PC-3 (cell line): ENCODE measurements around the gene DNHD1. TPM values are rescaled to one million over a fixed set of nuclear protein-coding genes. Genes with fewer than 3 reads are reported as not detected.

Source experiments
- ATAC-seq: fragments of 200-7000 bp; cut with Tn5 transposase; 2 replicates; pipeline ENCODE4 v1.9.1; 2020; ENCODE audit warnings: mild to moderate bottlenecking, moderate library complexity
- BruUV-seq: library from RNA; stranded (reverse); fragments of 400-500 nt; replicated peaks from 2 replicates; lab custom pipeline; 2021; lab: Mats Ljungman, UMichigan
- CTCF ChIA-PET: fragments of 300-600 bp; sonication (Branson Sonifier 250); formaldehyde crosslinking; loops from one replicate; lab custom pipeline; 2022; ENCODE audit warnings: antibody characterized with exemption; lab: Charles Lee
- POLR2A ChIA-PET: fragments of 300-600 bp; sonication (Branson Sonifier 250); formaldehyde crosslinking; loops from one replicate; lab custom pipeline; 2022; ENCODE audit warnings: antibody characterized with exemption; ENCODE audit not compliant: unreplicated experiment; lab: Charles Lee
- DNase-seq: peaks from one replicate; pipeline ENCODE4 v3.0.0-alpha.2; 2015
- H2AFZ ChIP-seq: fragments of 300-600 bp; sonication (generic); 2 replicates; pipeline ENCODE4 v1.6.0; 2016; ENCODE audit warnings: antibody characterized with exemption, low read length
- H3F3A ChIP-seq: fragments of 300-600 bp; sonication (generic); one replicate; pipeline ENCODE4 v1.6.0; 2017; ENCODE audit warnings: antibody characterized with exemption, low read length, control low read depth, mild to moderate bottlenecking; ENCODE audit not compliant: unreplicated experiment
- H3K27ac ChIP-seq: fragments of 300-600 bp; sonication (generic); 2 replicates; pipeline ENCODE4 v1.5.1; 2016; ENCODE audit warnings: mild to moderate bottlenecking, low read length
- H3K27me3 ChIP-seq: fragments of 300-600 bp; sonication (generic); 2 replicates; pipeline ENCODE4 v1.6.1; 2016; ENCODE audit warnings: low read length, mixed read lengths
- H3K36me3 ChIP-seq: fragments of 300-600 bp; sonication (generic); 2 replicates; pipeline ENCODE4 v1.6.1; 2016; ENCODE audit warnings: low read depth, mixed run types, low read length, mixed read lengths
- H3K4me1 ChIP-seq: fragments of 300-600 bp; sonication (generic); 2 replicates; pipeline ENCODE4 v1.5.1; 2016; ENCODE audit warnings: low read length; ENCODE audit not compliant: insufficient read depth
- H3K4me2 ChIP-seq: fragments of 300-600 bp; sonication (generic); 2 replicates; pipeline ENCODE4 v1.6.0; 2016; ENCODE audit warnings: low read length
- H3K4me3 ChIP-seq: fragments of 300-600 bp; sonication (generic); 2 replicates; pipeline ENCODE4 v1.5.1; 2016; ENCODE audit warnings: mild to moderate bottlenecking, low read length, mixed read lengths
- H3K79me2 ChIP-seq: fragments of 300-600 bp; sonication (generic); 2 replicates; pipeline ENCODE4 v1.6.1; 2017; ENCODE audit warnings: low read length, mixed read lengths
- H3K9ac ChIP-seq: fragments of 300-600 bp; sonication (generic); 2 replicates; pipeline ENCODE4 v1.6.0; 2016; ENCODE audit warnings: mild to moderate bottlenecking, low read length
- H3K9me2 ChIP-seq: fragments of 300-600 bp; sonication (generic); replicated peaks from 2 replicates; pipeline ENCODE4 v1.6.1; 2016; ENCODE audit warnings: mixed run types, low read length, mixed read lengths
- H3K9me3 ChIP-seq: fragments of 300-600 bp; sonication (generic); 2 replicates; pipeline ENCODE4 v1.6.1; 2016; ENCODE audit warnings: low read length, mixed read lengths
- H4K20me1 ChIP-seq: fragments of 300-600 bp; sonication (generic); 2 replicates; pipeline ENCODE4 v1.6.1; 2016; ENCODE audit warnings: low read length, mixed read lengths
- EZH2 ChIP-seq: fragments of 300-600 bp; sonication (generic); IDR thresholded peaks from one replicate; pipeline ENCODE4 v1.6.1; 2017; ENCODE audit warnings: antibody characterized with exemption, mild to moderate bottlenecking, low read length; ENCODE audit not compliant: unreplicated experiment
- EZH2phosphoT487 ChIP-seq: fragments of 300-600 bp; sonication (generic); IDR thresholded peaks from 2 replicates; pipeline ENCODE4 v1.6.1; 2018; ENCODE audit warnings: mild to moderate bottlenecking, antibody characterized with exemption, low read length, borderline replicate concordance
- intact Hi-C: fragments of 100-400 bp; cut with micrococcal nuclease; formaldehyde crosslinking; loops from 2 replicates; pipeline ENCODE4 v1.9.0; 2023
- total RNA-seq: library from RNA; depleted of rRNA; stranded (reverse); fragments of >200 nt; gene quantifications from 2 replicates; pipeline ENCODE4 v1.2.3, GENCODE V29; 2014
- TF ChIP-seq, protein P1 (sequence below): fragments of 300-600 bp; sonication (generic); conservative IDR thresholded peaks from 2 replicates; pipeline ENCODE4 v1.5.1; 2017; ENCODE audit warnings: antibody characterized with exemption, low read depth, mild to moderate bottlenecking, low read length

Gene DNHD1
- total RNA-seq, 1 experiment from 2014 or later = 9.3 TPM

DNA sequence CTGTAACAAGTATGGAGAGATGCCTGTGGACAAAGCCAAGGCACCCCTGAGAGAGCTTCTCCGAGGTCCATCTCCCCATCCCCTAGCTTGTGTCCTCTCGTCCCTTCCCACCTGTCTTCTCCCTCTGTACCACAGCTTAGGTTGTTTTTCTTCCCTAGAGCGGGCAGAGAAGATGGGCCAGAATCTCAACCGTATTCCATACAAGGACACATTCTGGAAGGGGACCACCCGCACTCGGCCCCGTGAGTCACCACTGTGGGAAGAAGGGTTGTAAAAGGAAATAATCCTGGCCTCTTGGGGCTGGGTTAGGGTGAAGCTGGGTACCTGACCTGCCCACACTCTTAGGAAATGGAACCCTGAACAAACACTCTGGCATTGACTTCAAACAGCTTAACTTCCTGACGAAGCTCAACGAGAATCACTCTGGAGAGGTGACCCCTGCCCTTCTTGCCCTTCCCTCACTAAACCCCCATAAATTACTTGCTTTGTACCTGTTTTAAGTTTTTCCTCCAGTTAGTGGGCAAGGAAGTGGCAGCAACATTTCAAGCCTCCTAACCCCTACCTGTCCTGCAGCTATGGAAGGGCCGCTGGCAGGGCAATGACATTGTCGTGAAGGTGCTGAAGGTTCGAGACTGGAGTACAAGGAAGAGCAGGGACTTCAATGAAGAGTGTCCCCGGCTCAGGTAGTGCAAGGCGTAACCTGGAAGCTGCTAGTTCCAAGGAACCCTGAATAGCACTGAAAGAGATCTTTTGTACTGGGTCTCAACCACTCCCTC is 111.8 kb downstream of the DNHD1 start:
- peaks cover 53% of the 10 kb centered on the region for H3K79me2 ChIP-seq
- peaks cover 44% of the 10 kb centered on the region for H3K4me1 ChIP-seq

DNA sequence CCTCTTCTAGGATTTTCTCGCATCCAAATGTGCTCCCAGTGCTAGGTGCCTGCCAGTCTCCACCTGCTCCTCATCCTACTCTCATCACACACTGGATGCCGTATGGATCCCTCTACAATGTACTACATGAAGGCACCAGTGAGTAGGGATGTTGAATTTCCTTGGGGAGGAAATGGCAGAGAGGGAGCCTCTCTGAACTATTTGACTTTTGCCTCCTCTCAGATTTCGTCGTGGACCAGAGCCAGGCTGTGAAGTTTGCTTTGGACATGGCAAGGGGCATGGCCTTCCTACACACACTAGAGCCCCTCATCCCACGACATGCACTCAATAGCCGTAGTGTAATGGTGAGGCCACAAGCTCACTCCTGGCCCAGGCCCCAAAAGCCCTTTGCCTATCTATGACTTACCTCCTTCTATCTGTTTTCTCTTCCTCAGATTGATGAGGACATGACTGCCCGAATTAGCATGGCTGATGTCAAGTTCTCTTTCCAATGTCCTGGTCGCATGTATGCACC is 112.5 kb downstream of the DNHD1 start:
- H3K9me3 ChIP-seq = no peaks in the 10 kb centered on the region
- peaks cover 5% of the 10 kb centered on the region for H3F3A ChIP-seq
- POLR2A ChIA-PET = no interaction called here
- ATAC-seq (no peak), DNase-seq (no peak)
- peaks cover 46% of the 10 kb centered on the region for H3K79me2 ChIP-seq
- CTCF ChIA-PET = no interaction called here
- H3K4me1 ChIP-seq = peaks cover 43% of the 10 kb centered on the region
- H3K9ac ChIP-seq = no peak overlapping the region
- H3K27me3 ChIP-seq = no peaks in the 10 kb centered on the region
- no peak overlapping the region for H3K27ac ChIP-seq
- TF ChIP-seq, protein P1, sequence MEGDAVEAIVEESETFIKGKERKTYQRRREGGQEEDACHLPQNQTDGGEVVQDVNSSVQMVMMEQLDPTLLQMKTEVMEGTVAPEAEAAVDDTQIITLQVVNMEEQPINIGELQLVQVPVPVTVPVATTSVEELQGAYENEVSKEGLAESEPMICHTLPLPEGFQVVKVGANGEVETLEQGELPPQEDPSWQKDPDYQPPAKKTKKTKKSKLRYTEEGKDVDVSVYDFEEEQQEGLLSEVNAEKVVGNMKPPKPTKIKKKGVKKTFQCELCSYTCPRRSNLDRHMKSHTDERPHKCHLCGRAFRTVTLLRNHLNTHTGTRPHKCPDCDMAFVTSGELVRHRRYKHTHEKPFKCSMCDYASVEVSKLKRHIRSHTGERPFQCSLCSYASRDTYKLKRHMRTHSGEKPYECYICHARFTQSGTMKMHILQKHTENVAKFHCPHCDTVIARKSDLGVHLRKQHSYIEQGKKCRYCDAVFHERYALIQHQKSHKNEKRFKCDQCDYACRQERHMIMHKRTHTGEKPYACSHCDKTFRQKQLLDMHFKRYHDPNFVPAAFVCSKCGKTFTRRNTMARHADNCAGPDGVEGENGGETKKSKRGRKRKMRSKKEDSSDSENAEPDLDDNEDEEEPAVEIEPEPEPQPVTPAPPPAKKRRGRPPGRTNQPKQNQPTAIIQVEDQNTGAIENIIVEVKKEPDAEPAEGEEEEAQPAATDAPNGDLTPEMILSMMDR = no peak
- no peak for TF ChIP-seq EZH2
- no peak for TF ChIP-seq EZH2phosphoT487
- TSS peak; percentile 0 for BruUV-seq
- no peak overlapping the region for H3K4me3 ChIP-seq
- intact Hi-C loops = loop anchor here (5.0 to 10.0 kb wide), 2 partner anchors 58 to 235 kb away; no protein-coding TSS in a partner anchor
- H3K4me2 ChIP-seq = no peak overlapping the region
- no peak overlapping the region for H2AFZ ChIP-seq
- no peaks in the 10 kb centered on the region for H3K9me2 ChIP-seq
- peaks cover 25% of the 10 kb centered on the region; the same call in 1 of the 2 replicates for H3K36me3 ChIP-seq
- no peaks in the 10 kb centered on the region for H4K20me1 ChIP-seq

More for the DNA sequence above, 111.8 kb downstream of the DNHD1 start:
- H3K4me3 ChIP-seq = no peak overlapping the region
- DNase-seq (no peak), ATAC-seq (no peak)
- H3K27me3 ChIP-seq = no peaks in the 10 kb centered on the region
- H3K9me2 ChIP-seq = no peaks in the 10 kb centered on the region
- no peak overlapping the region for H3K27ac ChIP-seq
- H3K9ac ChIP-seq = no peak overlapping the region
- ChIA-PET POLR2A (no interaction called here), CTCF (no interaction called here)
- H3K36me3 ChIP-seq = peaks cover 25% of the 10 kb centered on the region; the same call in 1 of the 2 replicates
- no peaks in the 10 kb centered on the region for H4K20me1 ChIP-seq
- no peak overlapping the region for H2AFZ ChIP-seq
- H3K4me2 ChIP-seq = no peak overlapping the region
- no TSS peak for BruUV-seq
- TF ChIP-seq EZH2 = no peak
- TF ChIP-seq, protein P1 = no peak
- no peak for TF ChIP-seq EZH2phosphoT487
- peaks cover 5% of the 10 kb centered on the region for H3F3A ChIP-seq
- intact Hi-C loops = loop anchor here (10.0 kb wide), 1 partner anchor 234 kb away; no protein-coding TSS in a partner anchor
- no peaks in the 10 kb centered on the region for H3K9me3 ChIP-seq

DNA sequence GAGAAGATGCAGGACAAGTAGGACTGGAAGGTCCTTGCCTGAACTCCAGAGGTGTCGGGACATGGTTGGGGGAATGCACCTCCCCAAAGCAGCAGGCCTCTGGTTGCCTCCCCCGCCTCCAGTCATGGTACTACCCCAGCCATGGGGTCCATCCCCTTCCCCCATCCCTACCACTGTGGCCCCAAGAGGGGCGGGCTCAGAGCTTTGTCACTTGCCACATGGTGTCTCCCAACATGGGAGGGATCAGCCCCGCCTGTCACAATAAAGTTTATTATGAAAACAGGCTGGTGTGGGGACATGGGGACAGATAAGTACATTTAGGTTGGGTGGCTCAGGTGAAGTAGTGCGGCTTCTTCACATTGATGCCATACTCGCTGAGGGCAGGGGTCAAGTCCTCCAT is 113.5 kb downstream of the DNHD1 start:
- BruUV-seq = no TSS peak
- peaks cover 33% of the 10 kb centered on the region for H3K4me1 ChIP-seq
- peaks cover 25% of the 10 kb centered on the region; the same call in 1 of the 2 replicates for H3K36me3 ChIP-seq
- H3K9me2 ChIP-seq = no peaks in the 10 kb centered on the region
- intact Hi-C loops = loop anchor here (5.0 kb wide), 1 partner anchor 57 kb away; no protein-coding TSS in a partner anchor
- H3K4me3 ChIP-seq = peak overlapping the region; percentile 85; the same call in 1 of the 2 replicates
- DNase-seq (no peak), ATAC-seq (no peak)
- no peak overlapping the region for H3K27ac ChIP-seq
- POLR2A ChIA-PET = no interaction called here
- peaks cover 36% of the 10 kb centered on the region for H3K79me2 ChIP-seq
- H3K4me2 ChIP-seq = peak overlapping the region; percentile 85
- H3K9me3 ChIP-seq = no peaks in the 10 kb centered on the region
- H3F3A ChIP-seq = peaks cover 5% of the 10 kb centered on the region
- CTCF ChIA-PET = no interaction called here
- TF ChIP-seq EZH2phosphoT487 (no peak), EZH2 (no peak)
- TF ChIP-seq, protein P1 = no peak
- no peaks in the 10 kb centered on the region for H4K20me1 ChIP-seq
- no peak overlapping the region for H3K9ac ChIP-seq
- no peaks in the 10 kb centered on the region for H3K27me3 ChIP-seq
- H2AFZ ChIP-seq = no peak overlapping the region
